ENCODE measurements around the gene YIPF6. TPM values are rescaled to one million over a fixed set of nuclear protein-coding genes. Genes with fewer than 3 reads are reported as not detected.
"Not testable (repeated sequence)": the region's sequence is repeated elsewhere in the genome, so short reads cannot be mapped to it uniquely, and the experiment has no call there.

YIPF6 gene
- total RNA-seq, 4 donors from 2014 or later = 12.6 to 33.2 (median 24.9) TPM

- DNase-seq (ENCODE audit: low spot score in 2 of 2) = peak in 1 of 2 donors; percentile 15
- intact Hi-C loops (cut with DNase I; ENCODE audit: low total_unique reads) = no loop called here
- H3K4me3 ChIP-seq (ENCODE audit: low read depth, poor library complexity, severe bottlenecking) = no peak overlapping the region
- 19 to 20% methylated on average over 3 of the region's 3 CpGs for WGBS, 2 donors
- TF ChIP-seq POLR2A (IDR thresholded peaks at IDR 0.05) (no peak), CTCF (IDR thresholded peaks at IDR 0.05) (no peak)
These were observed 12.4 kb downstream of the YIPF6 start for GRCh38 chrX:68511255-68511654.

DNA sequence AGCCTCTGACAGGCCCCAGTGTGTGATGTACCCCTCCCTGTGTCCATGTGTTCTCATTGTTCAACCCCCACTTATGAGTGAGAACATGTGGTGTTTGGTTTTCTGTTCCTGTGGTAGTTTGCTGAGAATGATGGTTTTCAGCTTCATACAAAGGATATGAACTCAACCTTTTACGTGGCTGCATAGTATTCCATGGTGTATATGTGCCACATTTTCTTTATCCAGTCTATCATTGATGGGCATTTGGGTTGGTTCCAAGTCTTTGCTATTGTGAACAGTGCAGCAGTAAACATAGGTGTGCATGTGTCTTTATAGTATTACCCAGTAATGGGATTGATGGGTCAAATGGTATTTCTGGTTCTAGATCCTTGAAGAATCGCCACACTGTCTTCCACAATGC lies 25.8 kb downstream of the YIPF6 start:
- DNase-seq (ENCODE audit: low spot score in 2 of 2); H3K4me3 ChIP-seq (ENCODE audit: low read depth, poor library complexity, severe bottlenecking); intact Hi-C loops (cut with DNase I; ENCODE audit: low total_unique reads): not testable (repeated sequence)
- WGBS, 2 donors = 92 to 97% methylated on average over 2 of the region's 2 CpGs

- TF ChIP-seq CTCF (IDR thresholded peaks at IDR 0.05) = no peak
- no peak for TF ChIP-seq POLR2A (IDR thresholded peaks at IDR 0.05)
- intact Hi-C loops (cut with DNase I; ENCODE audit: low total_unique reads) = no loop called here
- DNase-seq (ENCODE audit: low spot score in 2 of 2) = no peak
- no peak overlapping the region for H3K4me3 ChIP-seq (ENCODE audit: low read depth, poor library complexity, severe bottlenecking)
- WGBS, 2 donors = 72 to 81% methylated on average over 1 of the region's 1 CpG
These were observed 34.1 kb downstream of the YIPF6 start for GRCh38 chrX:68532831-68533533.

GRCh38 chrX:68533656-68534055 lies 34.8 kb downstream of the YIPF6 start:
- intact Hi-C loops (cut with DNase I; ENCODE audit: low total_unique reads) = no loop called here
- H3K4me3 ChIP-seq (ENCODE audit: low read depth, poor library complexity, severe bottlenecking) = no peak overlapping the region
- no peak for TF ChIP-seq CTCF (IDR thresholded peaks at IDR 0.05)
- 78 to 92% methylated on average over 2 of the region's 2 CpGs for WGBS, 2 donors
- DNase-seq (ENCODE audit: low spot score in 2 of 2) = no peak

DNA sequence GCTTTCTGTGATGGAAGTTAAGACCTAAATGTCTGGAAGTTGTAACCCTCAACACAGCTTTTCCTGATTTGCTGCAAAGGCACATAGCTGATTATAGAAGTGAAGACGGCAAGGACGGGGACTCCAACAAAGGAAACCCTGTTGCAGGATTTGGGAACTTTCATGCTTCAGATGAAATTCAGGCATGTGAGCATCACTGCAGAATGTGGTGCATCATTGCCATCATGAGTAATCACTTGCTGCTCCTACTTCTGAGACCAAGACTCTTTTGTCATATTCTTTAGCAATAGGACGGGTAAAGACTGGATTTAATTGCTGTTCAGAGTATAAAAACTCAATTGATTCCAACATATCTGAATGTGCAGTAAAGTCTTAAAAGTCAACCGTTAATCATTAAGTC lies 35.8 kb downstream of the YIPF6 start:
- DNase-seq (ENCODE audit: low spot score in 2 of 2) = no peak
- 81 to 89% methylated on average over 4 of the region's 4 CpGs for WGBS, 2 donors
- TF ChIP-seq POLR2A (IDR thresholded peaks at IDR 0.05) = no peak
- no peak for TF ChIP-seq CTCF (IDR thresholded peaks at IDR 0.05)
- intact Hi-C loops (cut with DNase I; ENCODE audit: low total_unique reads) = no loop called here
- no peak overlapping the region for H3K4me3 ChIP-seq (ENCODE audit: low read depth, poor library complexity, severe bottlenecking)

DNA sequence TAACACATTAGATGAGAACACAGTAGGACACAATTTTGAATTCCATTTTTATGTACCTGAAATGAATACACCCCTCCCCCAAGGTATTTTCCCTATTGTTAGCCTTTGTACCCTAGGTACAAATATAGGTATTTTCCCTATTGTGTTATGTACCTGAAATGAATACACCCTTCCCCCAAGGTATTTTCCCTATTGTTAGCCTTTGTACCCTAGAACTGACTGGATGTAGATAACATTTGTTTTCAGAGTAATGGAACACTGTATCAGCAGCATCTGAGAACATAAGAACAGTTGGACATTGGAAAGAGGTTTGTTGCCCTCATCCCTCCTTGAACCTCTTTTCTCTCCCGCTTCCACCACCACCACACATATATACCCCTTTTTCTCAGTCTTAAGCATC lies 37.6 kb downstream of the YIPF6 start:
- H3K4me3 ChIP-seq (ENCODE audit: low read depth, poor library complexity, severe bottlenecking) = no peak overlapping the region
- intact Hi-C loops (cut with DNase I; ENCODE audit: low total_unique reads) = no loop called here
- WGBS, 2 donors = 82 to 100% methylated on average over 1 of the region's 1 CpG

More for the DNA sequence above, 37.6 kb downstream of the YIPF6 start:
- no peak for DNase-seq (ENCODE audit: low spot score in 2 of 2)
- TF ChIP-seq CTCF (IDR thresholded peaks at IDR 0.05) (no peak), POLR2A (IDR thresholded peaks at IDR 0.05) (no peak)
